Mesenchymal stem cell (in vitro differentiated cells and primary cell): ENCODE results near the gene ECT2L.

Experiments used
- DNase-seq: peaks from one replicate; pipeline ENCODE4 v3.0.0-alpha.2; 2013
- H2AFZ ChIP-seq: one replicate; pipeline ENCODE4 v1.6.1; 2013; ENCODE audit warnings: low read depth, mild to moderate bottlenecking, control low read depth, inconsistent platforms, low read length, moderate library complexity
- H2AK5ac ChIP-seq: 2 replicates; pipeline ENCODE4 v1.6.1; 2013; ENCODE audit warnings: low read length, moderate library complexity, mild to moderate bottlenecking, inconsistent platforms; ENCODE audit not compliant: severe bottlenecking
- H2BK120ac ChIP-seq: one replicate; pipeline ENCODE4 v1.6.1; 2013; ENCODE audit warnings: low read depth, mild to moderate bottlenecking, inconsistent platforms, low read length, moderate library complexity
- H2BK12ac ChIP-seq, 2 experiments: one replicate each; pipeline ENCODE4 v1.6.1; 2013; ENCODE audit warnings: inconsistent platforms in 2 of 2, low read length in 2 of 2, mild to moderate bottlenecking in 2 of 2, moderate library complexity in 2 of 2, control low read depth in 1 of 2
- H2BK15ac ChIP-seq: one replicate; pipeline ENCODE4 v1.6.1; 2013; ENCODE audit warnings: mild to moderate bottlenecking, low read depth, inconsistent platforms; ENCODE audit not compliant: poor library complexity, severe bottlenecking
- H2BK5ac ChIP-seq: 2 replicates; pipeline ENCODE4 v1.6.1; 2013; ENCODE audit warnings: low read depth, mild to moderate bottlenecking, low read length, control low read depth, inconsistent platforms; ENCODE audit not compliant: poor library complexity, severe bottlenecking
- H3K14ac ChIP-seq, 2 experiments: one replicate each; pipeline ENCODE4 v1.6.1; 2013; ENCODE audit warnings: inconsistent platforms in 2 of 2, low read length in 2 of 2, control low read depth in 1 of 2, mild to moderate bottlenecking in 1 of 2, moderate library complexity in 1 of 2
- H3K18ac ChIP-seq, 2 experiments: one replicate each; pipeline ENCODE4 v1.6.1; 2013; ENCODE audit warnings: inconsistent platforms in 2 of 2, low read length in 2 of 2, control low read depth in 1 of 2, low read depth in 1 of 2, mild to moderate bottlenecking in 1 of 2
- H3K23ac ChIP-seq, 2 experiments: one replicate each; pipeline ENCODE4 v1.6.1; 2013; ENCODE audit warnings: inconsistent platforms in 2 of 2, low read length in 2 of 2, mild to moderate bottlenecking in 2 of 2, moderate library complexity in 2 of 2, control low read depth in 1 of 2
- H3K27ac ChIP-seq: 2 replicates; pipeline ENCODE4 v1.5.1; 2013; ENCODE audit warnings: mild to moderate bottlenecking, moderate library complexity, low read length, control low read depth, inconsistent platforms; ENCODE audit not compliant: poor library complexity, severe bottlenecking
- H3K27me3 ChIP-seq, 2 experiments: 2 replicates each; pipeline versions ENCODE4 v1.6.1 to v1.7.0; 2013; ENCODE audit warnings: low read length in 2 of 2, mild to moderate bottlenecking in 2 of 2, moderate library complexity in 2 of 2, control low read depth in 1 of 2, inconsistent platforms in 1 of 2; ENCODE audit not compliant: control insufficient read depth in 1 of 2, insufficient read depth in 1 of 2
- H3K36me3 ChIP-seq, 2 experiments: 2 replicates each; pipeline versions ENCODE4 v1.6.1 to v1.7.0; 2013; ENCODE audit warnings: low read length in 2 of 2, control low read depth in 1 of 2, inconsistent platforms in 1 of 2, low read depth in 1 of 2, mild to moderate bottlenecking in 1 of 2; ENCODE audit not compliant: insufficient read depth in 2 of 2, control insufficient read depth in 1 of 2
- H3K4ac ChIP-seq, 2 experiments: one replicate each; pipeline ENCODE4 v1.6.1; 2013; ENCODE audit warnings: inconsistent platforms in 2 of 2, low read length in 2 of 2, mild to moderate bottlenecking in 2 of 2, moderate library complexity in 2 of 2, control low read depth in 1 of 2, low read depth in 1 of 2
- H3K4me1 ChIP-seq: 2 replicates; pipeline ENCODE4 v1.6.1; 2013; ENCODE audit warnings: low read depth, low read length, control low read depth; ENCODE audit not compliant: control insufficient read depth, insufficient read depth
- H3K4me2 ChIP-seq: 2 replicates; pipeline ENCODE4 v1.6.1; 2013; ENCODE audit warnings: low read length, mild to moderate bottlenecking, inconsistent platforms; ENCODE audit not compliant: poor library complexity, severe bottlenecking
- H3K4me3 ChIP-seq, 2 experiments: 2 replicates each; pipeline versions ENCODE4 v1.5.1 to v1.7.0; 2013; ENCODE audit warnings: low read length in 2 of 2, mild to moderate bottlenecking in 2 of 2, control low read depth in 1 of 2, low read depth in 1 of 2; ENCODE audit not compliant: insufficient read depth in 1 of 2
- H3K79me1 ChIP-seq: replicated peaks from 2 replicates; pipeline ENCODE4 v1.6.1; 2013; ENCODE audit warnings: mild to moderate bottlenecking, control low read depth, low read length, inconsistent platforms; ENCODE audit not compliant: poor library complexity, severe bottlenecking
- H3K9ac ChIP-seq: 2 replicates; pipeline ENCODE4 v1.7.0; 2013; ENCODE audit warnings: mild to moderate bottlenecking, low read length, moderate library complexity
- H3K9me3 ChIP-seq: 2 replicates; pipeline ENCODE4 v1.7.0; 2013; ENCODE audit warnings: mild to moderate bottlenecking, low read length; ENCODE audit not compliant: control insufficient read depth
- H4K8ac ChIP-seq: one replicate; pipeline ENCODE4 v1.6.1; 2013; ENCODE audit warnings: inconsistent platforms, mild to moderate bottlenecking, low read length, moderate library complexity
- H4K91ac ChIP-seq: one replicate; pipeline ENCODE4 v1.6.1; 2013; ENCODE audit warnings: mild to moderate bottlenecking, low read length, inconsistent platforms
- WGBS: methylation state at CpG from one replicate; pipeline ENCODE4 v1.1.7; 2013; ENCODE audit warnings: mixed read lengths; 5-methylcytosine and 5-hydroxymethylcytosine counted together

ECT2L gene

GRCh38 chr6:138953451-138953850 is 157.6 kb downstream of the ECT2L start:
- Histone ChIP-seq H3K36me3 (no peaks in the 10 kb centered on the region), H3K9me3 (no peaks in the 10 kb centered on the region), H4K91ac (no peak overlapping the region), H2BK15ac (no peak overlapping the region), H3K4me3 (no peak overlapping the region), H2AFZ (no peak overlapping the region), H4K8ac (no peak overlapping the region), H3K27me3 (no peaks in the 10 kb centered on the region), H2BK120ac (no peak overlapping the region), H2BK12ac (no peak overlapping the region), H2AK5ac (no peak overlapping the region), H3K4me1 (no peaks in the 10 kb centered on the region), H3K9ac (peak overlapping the region; percentile 61), H3K18ac (no peak overlapping the region), H3K79me1 (peaks cover 12% of the 10 kb centered on the region), H3K23ac (no peak overlapping the region), H3K14ac (no peak overlapping the region), H3K4me2 (no peak overlapping the region), H3K4ac (no peak overlapping the region), H3K27ac (no peak overlapping the region), H2BK5ac (no peak overlapping the region)
- no peak for DNase-seq
- no CpG with 5 or more reads among the region's 1 CpG for WGBS
